Posterior vena cava (tissue), 2 donors: ENCODE data around the gene NT5C1A. TPM values are rescaled to one million over a fixed set of nuclear protein-coding genes. Genes with fewer than 3 reads are reported as not detected.

ENCODE experiments used
- DNase-seq: peaks from one replicate; pipeline ENCODE4 v3.0.0-alpha.2; 2020; ENCODE audit warnings: low spot score
- intact Hi-C, 2 donors: fragments of 100-400 bp; cut with DNase I; formaldehyde crosslinking; loops; one replicate each; pipeline versions ENCODE4 v1.14.1 to v1.14.2; 2022 to 2023
- total RNA-seq, 2 donors: library from RNA; stranded (reverse); fragmentation: NEBNext Ultra II Directional; extraction: Animal tissue kit (Norgen Biotek cat#: 25700); gene quantifications; one replicate each; pipeline ENCODE4 v1.2.1, GENCODE V29; 2021
- donor health status: DM: yes; HTN: yes; CAD: no.
- donor health status: DM: yes; HTN: yes; CAD: no.

Gene NT5C1A
- total RNA-seq, 2 donors from 2014 or later: 0.71 to 1.1 TPM

GRCh38 chr1:39625462-39626273, 46.2 kb downstream of the NT5C1A start:
- intact Hi-C loops: no loop called here
- peak; percentile 97 for DNase-seq

- intact Hi-C loops: no loop called here
- no peak for DNase-seq
Measured at GRCh38 chr1:39625009-39625408, 46.9 kb downstream of the NT5C1A start.

GRCh38 chr1:39623053-39623452, 48.9 kb downstream of the NT5C1A start:
- intact Hi-C loops: no loop called here
- DNase-seq: no peak

GRCh38 chr1:39622427-39622826, 49.5 kb downstream of the NT5C1A start:
- no peak for DNase-seq
- intact Hi-C loops: no loop called here

- no peak for DNase-seq
- intact Hi-C loops: no loop called here
Measured at GRCh38 chr1:39620659-39621165, 51.2 kb downstream of the NT5C1A start.

GRCh38 chr1:39617488-39618049, 54.3 kb downstream of the NT5C1A start:
- DNase-seq: no peak
- intact Hi-C loops: no loop called here

- DNase-seq: no peak
- intact Hi-C loops: no loop called here
Measured at GRCh38 chr1:39615086-39615673, 56.7 kb downstream of the NT5C1A start.

- intact Hi-C loops: no loop called here
- no peak for DNase-seq
Measured at GRCh38 chr1:39614488-39614887, 57.4 kb downstream of the NT5C1A start.

GRCh38 chr1:39613250-39613649, 58.7 kb downstream of the NT5C1A start:
- no peak for DNase-seq
- intact Hi-C loops: no loop called here

GRCh38 chr1:39609618-39610331, 62.1 kb downstream of the NT5C1A start:
- intact Hi-C loops: loop anchor here (5.0 to 10.0 kb wide), 4 partner anchors 43 to 115 kb away; no protein-coding TSS in a partner anchor
- peak; percentile 94 for DNase-seq

Other genes with a start within 250 kb of the NT5C1A start
- under 1 TPM; 0.65 to 0.90 TPM for gene BMP8A, start 180.5 kb downstream of the NT5C1A start, total RNA-seq
- gene PABPC4, start 95.3 kb downstream of the NT5C1A start, total RNA-seq: 100 to 1,000 TPM; 156 to 198 TPM
- 10 to 100 TPM; 25.2 to 47.1 TPM for gene HEYL, start 32.5 kb downstream of the NT5C1A start, total RNA-seq
- gene HPCAL4, start 19.3 kb upstream of the NT5C1A start, total RNA-seq: under 1 TPM in 1 of 2 donors, not detected in 1; 0.09 TPM
- 10 to 100 TPM; 29.0 to 45.9 TPM for gene PPIE, start 66.8 kb upstream of the NT5C1A start, total RNA-seq
- gene OXCT2, start 99.2 kb upstream of the NT5C1A start, total RNA-seq: 1 to 10 TPM; 1.2 to 2.0 TPM
- under 1 TPM; 0.24 to 0.69 TPM for gene BMP8B, start 116.8 kb upstream of the NT5C1A start, total RNA-seq
- gene TRIT1, start 211.4 kb upstream of the NT5C1A start, total RNA-seq: 10 to 100 TPM; 15.1 to 15.8 TPM
- gene MYCL, start 229.8 kb upstream of the NT5C1A start, total RNA-seq: under 1 TPM; 0.14 to 0.51 TPM